G401 (cell line): Measurements from ENCODE around the gene HIPK3. TPM values are rescaled to one million over a fixed set of nuclear protein-coding genes. Genes with fewer than 3 reads are reported as not detected.

Experiments used
- total RNA-seq: library from RNA; depleted of rRNA; stranded (reverse); fragments of >200 nt; shearing (Covaris generic); gene quantifications from 2 replicates; pipeline ENCODE4 v1.2.3, GENCODE V29; 2014; rRNA removed

HIPK3 gene
- total RNA-seq, 1 experiment from 2014 or later, result 36.4 TPM

Other genes with a start within 250 kb of the HIPK3 start
- gene DEPDC7, start 241.5 kb upstream of the HIPK3 start, total RNA-seq, result 6.0 and 6.9 TPM in 2 replicates
- gene TCP11L1, start 217.8 kb upstream of the HIPK3 start, total RNA-seq, result 26.6 and 28.3 TPM in 2 replicates
- 20.2 and 32.7 TPM in 2 replicates for gene CSTF3, start 95.9 kb upstream of the HIPK3 start, total RNA-seq
- 0.37 TPM in 1 of 2 replicates, not detected in the other for gene KIAA1549L, start 118.7 kb downstream of the HIPK3 start, total RNA-seq